ENCODE measurements around the gene MPP4. TPM values are rescaled to one million over a fixed set of nuclear protein-coding genes. Genes with fewer than 3 reads are reported as not detected.

The MPP4 gene
- 24.4 and 40.1 TPM in 2 replicates for total RNA-seq

DNA sequence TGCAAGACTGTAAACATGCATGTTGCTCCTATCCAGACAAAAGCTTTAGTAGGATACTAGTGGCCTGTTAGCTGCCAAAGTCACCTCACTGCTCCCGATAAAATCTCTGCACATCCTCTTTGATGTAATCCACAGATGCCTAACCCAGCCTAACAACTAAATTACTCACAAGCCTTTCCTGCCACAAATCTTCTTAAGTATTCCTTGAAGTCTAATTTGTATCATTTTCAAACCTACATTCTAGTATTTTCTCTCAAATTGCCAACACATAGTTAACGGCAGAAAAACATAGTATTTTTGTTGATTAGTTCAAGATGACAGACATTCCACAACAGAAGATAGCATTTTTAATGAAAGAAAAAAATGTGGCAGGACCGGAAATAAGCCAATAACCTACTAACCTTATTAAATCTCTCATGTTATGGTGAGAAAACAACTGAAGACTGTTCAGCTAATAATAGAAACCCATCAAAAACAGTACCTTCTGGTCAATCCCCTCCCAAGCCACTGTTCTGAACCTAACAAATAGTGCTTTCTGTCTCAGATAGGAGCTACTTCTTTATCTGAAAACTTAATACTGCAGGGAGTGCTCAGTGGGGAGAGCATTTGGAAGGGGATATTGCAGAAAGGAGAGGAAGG is at the start of gene MPP4:
MPP4 (minus strand) TSS at position 57 of the 639 bp plus-strand sequence. CDS start 4,690 bp downstream, outside the sequence.
- peak; percentile 48 for DNase-seq (ENCODE audit: extremely low read depth, low read depth, low spot score)

GRCh38 chr2:201746551-201746950 is 48.1 kb upstream of the MPP4 start:
- DNase-seq (ENCODE audit: extremely low read depth, low read depth, low spot score): no peak

- DNase-seq (ENCODE audit: extremely low read depth, low read depth, low spot score): peak; percentile 47
Measured at GRCh38 chr2:201735486-201735885, 37.0 kb upstream of the MPP4 start.

DNA sequence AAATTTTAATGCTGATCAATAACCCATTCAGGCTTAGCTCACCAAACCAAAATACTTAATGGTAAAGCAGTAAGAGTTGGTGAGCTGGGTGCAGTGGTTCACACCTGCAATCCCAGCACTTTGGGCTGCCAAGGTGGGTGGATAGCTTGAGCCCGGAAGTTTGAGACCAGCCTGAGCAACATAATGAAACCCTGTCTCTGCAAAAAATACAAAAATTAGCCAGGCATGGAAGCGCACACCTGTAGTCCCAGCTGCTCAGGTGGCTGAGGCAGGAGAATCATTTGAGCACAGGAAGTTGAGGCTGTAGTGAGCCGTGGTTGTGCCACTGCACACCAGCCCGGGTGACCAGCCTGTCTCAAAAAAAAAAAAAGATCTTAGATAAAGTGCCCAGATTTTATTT is 35.7 kb upstream of the MPP4 start:
- no peak for DNase-seq (ENCODE audit: extremely low read depth, low read depth, low spot score)

GRCh38 chr2:201733544-201733943 is 35.1 kb upstream of the MPP4 start:
- DNase-seq (ENCODE audit: extremely low read depth, low read depth, low spot score): peak; percentile 37

GRCh38 chr2:201730651-201731285 is 32.3 kb upstream of the MPP4 start:
- DNase-seq (ENCODE audit: extremely low read depth, low read depth, low spot score): no peak

- DNase-seq (ENCODE audit: extremely low read depth, low read depth, low spot score): no peak
Measured at GRCh38 chr2:201715459-201715858, 17.0 kb upstream of the MPP4 start.

DNA sequence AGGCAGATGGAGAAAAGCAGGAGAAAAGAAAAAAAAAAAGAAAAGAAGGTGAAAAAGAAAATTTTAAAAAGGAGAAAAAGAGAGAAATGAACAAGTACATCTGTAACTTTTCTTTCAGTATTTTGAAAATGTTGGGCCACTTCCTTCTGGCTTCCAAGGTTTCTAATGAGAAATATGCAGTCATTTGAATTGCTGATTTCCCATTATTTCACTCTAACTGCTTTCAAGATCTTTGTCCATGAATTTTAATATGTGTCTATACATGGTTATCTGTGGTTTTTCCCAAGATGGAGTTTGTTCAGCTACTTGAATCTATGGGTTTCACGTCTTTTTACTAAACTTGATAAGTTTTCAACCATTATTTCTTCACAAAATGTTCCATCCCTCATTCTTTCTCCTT is 14.3 kb upstream of the MPP4 start:
- no peak for DNase-seq (ENCODE audit: extremely low read depth, low read depth, low spot score)

- DNase-seq (ENCODE audit: extremely low read depth, low read depth, low spot score): no peak
Measured at GRCh38 chr2:201709747-201710146, 11.3 kb upstream of the MPP4 start.

- no peak for DNase-seq (ENCODE audit: extremely low read depth, low read depth, low spot score)
Measured at GRCh38 chr2:201709049-201709448, 10.6 kb upstream of the MPP4 start.

- DNase-seq (ENCODE audit: extremely low read depth, low read depth, low spot score): no peak
Measured at GRCh38 chr2:201707753-201708152, 9.3 kb upstream of the MPP4 start.

DNA sequence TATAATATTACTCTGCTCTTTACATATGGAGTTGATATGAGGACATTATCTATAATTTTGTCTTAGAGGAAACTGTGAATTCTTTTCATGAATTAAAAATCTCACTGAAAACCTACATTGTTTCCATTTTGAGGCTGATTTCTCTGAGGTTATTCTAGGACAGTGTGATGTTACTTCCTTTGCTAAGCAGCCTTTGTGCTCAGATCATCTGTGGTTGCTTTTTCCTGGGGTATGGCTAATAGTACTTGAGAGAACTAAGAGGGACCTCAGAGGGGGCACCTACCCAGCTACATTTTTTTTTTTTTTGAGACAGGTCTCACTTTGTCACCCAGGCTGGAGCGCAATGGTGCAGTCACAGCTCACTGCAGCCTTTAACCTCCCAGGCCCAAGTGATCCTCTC is 8.7 kb upstream of the MPP4 start:
- DNase-seq (ENCODE audit: extremely low read depth, low read depth, low spot score): no peak

DNA sequence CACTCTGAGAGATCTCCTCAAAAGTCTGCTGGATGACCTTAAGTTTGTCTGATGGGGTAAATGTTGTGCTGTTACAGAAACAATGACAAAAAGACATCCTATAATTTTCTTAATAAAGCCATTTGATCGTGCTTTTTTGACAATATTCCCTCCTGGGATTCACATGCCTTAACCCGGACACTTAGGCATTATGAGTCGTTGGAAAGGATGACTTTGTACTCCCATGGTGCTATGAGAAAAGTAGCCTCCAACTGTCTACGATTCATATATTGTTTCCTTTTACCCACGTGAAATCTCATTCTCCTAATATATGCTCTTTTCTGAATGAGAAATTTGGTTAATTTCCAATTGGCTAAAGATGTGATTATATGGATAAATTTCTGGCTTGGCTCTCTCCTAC is 6.1 kb upstream of the MPP4 start:
- DNase-seq (ENCODE audit: extremely low read depth, low read depth, low spot score): no peak

- no peak for DNase-seq (ENCODE audit: extremely low read depth, low read depth, low spot score)
Measured at GRCh38 chr2:201701646-201702045, 3.2 kb upstream of the MPP4 start.

- DNase-seq (ENCODE audit: extremely low read depth, low read depth, low spot score): no peak
Measured at GRCh38 chr2:201699416-201699815, 972 bp upstream of the MPP4 start.

GRCh38 chr2:201697899-201698298 is 545 bp downstream of the MPP4 start:
- DNase-seq (ENCODE audit: extremely low read depth, low read depth, low spot score): peak; percentile 70

GRCh38 chr2:201696151-201696659 is 2.2 kb downstream of the MPP4 start:
- peak; percentile 81 for DNase-seq (ENCODE audit: extremely low read depth, low read depth, low spot score)

DNA sequence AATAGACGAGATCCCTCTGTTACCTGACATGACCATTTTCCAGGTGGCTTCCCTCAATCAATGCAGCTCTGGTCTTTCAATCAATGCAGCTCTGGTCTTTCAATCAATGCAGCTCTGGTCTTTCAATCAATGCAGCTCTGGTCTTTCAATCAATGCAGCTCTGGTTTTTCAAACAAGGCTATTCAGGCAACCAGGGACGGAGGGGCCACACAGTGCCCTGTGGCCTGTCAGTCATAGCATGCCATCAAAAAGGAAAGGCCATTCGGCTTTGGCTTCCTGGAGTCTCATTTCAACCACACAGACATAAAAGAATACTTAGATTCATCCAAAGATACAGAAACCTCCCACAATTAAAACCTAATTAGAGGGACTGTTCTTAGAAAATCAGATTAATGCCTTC is 13.3 kb downstream of the MPP4 start:
- no peak for DNase-seq (ENCODE audit: extremely low read depth, low read depth, low spot score)

DNA sequence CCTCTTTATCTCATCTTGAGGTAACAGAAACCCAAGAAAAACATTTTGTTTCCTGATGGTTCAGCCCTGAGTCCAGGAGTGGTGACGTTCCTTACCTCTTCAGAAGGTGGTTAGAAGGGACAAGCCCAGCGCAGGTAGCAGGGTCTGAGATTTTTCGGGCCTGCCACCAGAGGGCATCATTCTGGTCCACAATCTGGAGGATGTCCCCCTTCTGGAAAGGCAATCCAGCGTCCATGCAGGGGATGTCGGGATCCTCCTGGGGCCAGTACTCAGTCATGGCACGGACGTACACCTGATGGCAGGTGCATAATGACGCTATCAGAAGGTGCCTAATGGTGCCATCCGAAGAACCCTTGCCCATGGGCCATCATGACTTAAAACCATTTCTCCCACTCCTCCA is 17.7 kb downstream of the MPP4 start:
- no peak for DNase-seq (ENCODE audit: extremely low read depth, low read depth, low spot score)

DNA sequence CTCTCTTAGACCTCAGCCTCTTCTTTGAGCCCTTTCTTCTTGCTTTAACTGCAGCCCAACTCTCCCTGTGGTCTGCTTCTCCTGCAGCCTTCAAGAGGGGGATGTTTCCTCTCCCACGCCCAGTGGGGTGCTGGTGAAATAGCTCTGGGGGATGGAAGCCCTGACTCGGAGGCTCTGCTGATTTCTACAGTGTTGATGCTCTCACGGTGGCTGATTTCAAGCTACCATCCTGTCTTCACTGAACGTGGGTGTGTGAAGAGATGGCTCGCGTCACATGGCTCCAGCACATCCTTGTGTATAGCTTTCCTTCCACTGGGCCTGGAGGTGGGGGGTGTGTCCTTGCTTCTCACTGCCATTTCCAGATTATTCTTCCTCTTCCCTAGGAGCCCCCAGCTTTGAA is 20.0 kb downstream of the MPP4 start:
- no peak for DNase-seq (ENCODE audit: extremely low read depth, low read depth, low spot score)

GRCh38 chr2:201675454-201675853 is 23.0 kb downstream of the MPP4 start:
- DNase-seq (ENCODE audit: extremely low read depth, low read depth, low spot score): no peak

- no peak for DNase-seq (ENCODE audit: extremely low read depth, low read depth, low spot score)
Measured at GRCh38 chr2:201674794-201675193, 23.6 kb downstream of the MPP4 start.
